ENCODE measurements around the gene ODAD2. TPM values are rescaled to one million over a fixed set of nuclear protein-coding genes. Genes with fewer than 3 reads are reported as not detected.
A peak's percentile ranks its signal among the peaks of the same experiment; 100 is the strongest.
"Not testable (repeated sequence)": the region's sequence is repeated elsewhere in the genome, so short reads cannot be mapped to it uniquely, and the experiment has no call there.

ODAD2 gene
- total RNA-seq, 1 donor from 2014 or later = not detected

DNA sequence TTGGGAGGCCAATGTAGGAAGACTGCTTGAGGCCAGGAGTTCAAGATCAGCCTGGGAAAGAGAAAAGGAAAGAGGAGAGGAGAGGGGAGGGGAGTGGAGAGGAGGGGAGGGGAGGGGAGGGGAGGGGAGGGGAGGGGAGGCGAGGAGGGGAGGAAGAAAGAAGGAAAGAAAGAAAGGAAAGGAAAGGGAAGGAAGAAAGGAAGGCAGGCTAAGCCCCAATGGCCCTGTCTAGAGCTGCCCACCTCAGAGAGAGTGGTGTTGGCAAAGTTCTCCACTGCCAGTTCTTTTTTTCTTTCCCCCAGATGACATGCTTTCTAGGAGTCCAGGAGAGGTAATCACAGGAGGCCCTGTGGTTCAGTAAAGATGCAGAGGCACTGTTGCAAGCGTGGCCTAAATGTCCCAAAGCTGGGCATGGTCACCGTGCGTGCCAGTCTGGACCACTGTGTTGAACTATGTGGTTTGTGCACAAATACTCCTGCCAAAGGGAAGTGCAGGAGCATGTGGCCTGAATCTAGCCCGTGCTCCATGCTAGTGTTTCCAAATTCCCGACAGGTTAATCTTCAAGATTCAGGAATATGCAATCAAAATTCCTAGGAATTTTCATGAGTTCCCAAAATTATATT lies 39.7 kb downstream of the ODAD2 start:
- DNase-seq (ENCODE audit: low read depth) = peak; percentile 32

GRCh38 chr10:27958383-27958782 lies 40.5 kb downstream of the ODAD2 start:
- DNase-seq (ENCODE audit: low read depth) = not testable (repeated sequence)

DNA sequence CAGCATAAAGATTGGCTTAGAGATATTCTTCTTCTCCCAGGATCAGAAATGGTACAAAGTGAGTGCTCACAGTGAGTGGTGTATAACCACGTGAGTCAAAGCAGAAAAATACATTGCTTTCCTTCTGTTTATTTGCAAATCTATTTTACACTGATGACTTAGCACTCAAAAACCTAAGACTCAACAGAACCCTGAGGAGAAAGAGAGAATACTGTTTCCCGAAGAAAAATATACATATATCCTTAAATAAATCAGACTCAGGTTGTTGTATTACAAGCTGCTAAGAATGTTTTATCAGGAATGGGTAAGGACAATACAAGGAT lies 48.7 kb downstream of the ODAD2 start:
- DNase-seq (ENCODE audit: low read depth) = no peak

GRCh38 chr10:27949528-27950241 lies 49.2 kb downstream of the ODAD2 start:
- DNase-seq (ENCODE audit: low read depth) = peak; percentile 14

GRCh38 chr10:27948186-27948585 lies 50.7 kb downstream of the ODAD2 start:
- peak; percentile 35 for DNase-seq (ENCODE audit: low read depth)

DNA sequence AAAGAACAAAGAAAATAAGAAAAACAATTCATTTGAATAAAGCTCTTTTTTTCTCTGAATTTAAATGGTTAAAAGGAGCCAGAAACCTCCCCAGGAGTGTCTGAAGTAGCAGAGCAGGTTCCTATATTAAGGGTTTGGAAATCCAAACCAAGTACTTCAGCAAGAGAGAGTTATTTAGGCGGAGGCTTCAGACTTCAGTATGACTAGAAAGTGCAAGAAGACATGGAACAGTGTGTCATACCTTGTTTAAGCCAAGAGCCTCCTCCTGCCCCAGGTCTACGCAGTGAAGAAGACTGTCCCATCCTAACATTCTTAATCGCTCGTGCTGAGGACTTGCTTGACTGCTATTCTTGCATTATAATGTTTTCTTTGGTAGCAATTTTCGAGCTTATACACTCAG lies 51.3 kb downstream of the ODAD2 start:
- DNase-seq (ENCODE audit: low read depth) = no peak

DNA sequence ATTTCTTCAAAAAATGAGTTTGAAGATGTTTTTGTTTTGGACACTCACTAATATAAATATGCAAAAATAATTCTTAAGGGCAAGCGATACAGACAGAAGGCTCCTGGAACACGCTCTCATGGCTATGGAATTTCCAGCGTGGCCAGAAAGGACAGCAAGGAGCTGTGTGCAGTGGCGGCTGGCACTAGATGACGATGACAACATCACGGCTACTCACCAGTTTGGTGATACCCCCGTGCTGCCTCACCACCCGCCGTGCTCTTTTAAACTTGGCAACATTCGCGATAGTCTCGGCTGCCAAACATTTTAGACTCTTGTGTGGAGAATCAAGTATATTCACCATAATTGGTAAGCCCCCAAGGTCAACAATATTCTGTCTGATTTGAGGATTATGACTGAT lies 54.9 kb downstream of the ODAD2 start:
- peak; percentile 49 for DNase-seq (ENCODE audit: low read depth)

GRCh38 chr10:27914888-27915287 lies 84.0 kb downstream of the ODAD2 start:
- no peak for DNase-seq (ENCODE audit: low read depth)

GRCh38 chr10:27912231-27912630 lies 86.6 kb downstream of the ODAD2 start:
- DNase-seq (ENCODE audit: low read depth) = peak; percentile 15

DNA sequence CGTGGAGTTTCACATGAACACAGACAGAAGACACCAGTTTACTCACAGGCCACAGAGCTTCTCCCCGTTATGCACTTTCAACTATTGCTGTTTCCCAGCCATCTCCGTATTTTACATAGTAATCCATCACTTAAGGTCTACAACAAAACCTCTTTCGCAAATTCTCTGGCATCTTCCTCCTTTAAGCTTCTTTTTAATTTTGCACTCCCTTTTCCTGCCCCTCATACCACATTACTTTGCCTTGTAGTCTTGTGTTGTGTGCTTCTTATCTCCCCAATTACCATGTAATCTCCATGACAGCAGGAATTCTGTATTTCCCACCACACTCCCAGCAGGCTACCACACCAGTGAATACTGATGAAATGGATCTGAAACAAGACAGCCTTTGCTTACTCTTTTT lies 87.3 kb downstream of the ODAD2 start:
- no peak for DNase-seq (ENCODE audit: low read depth)

DNA sequence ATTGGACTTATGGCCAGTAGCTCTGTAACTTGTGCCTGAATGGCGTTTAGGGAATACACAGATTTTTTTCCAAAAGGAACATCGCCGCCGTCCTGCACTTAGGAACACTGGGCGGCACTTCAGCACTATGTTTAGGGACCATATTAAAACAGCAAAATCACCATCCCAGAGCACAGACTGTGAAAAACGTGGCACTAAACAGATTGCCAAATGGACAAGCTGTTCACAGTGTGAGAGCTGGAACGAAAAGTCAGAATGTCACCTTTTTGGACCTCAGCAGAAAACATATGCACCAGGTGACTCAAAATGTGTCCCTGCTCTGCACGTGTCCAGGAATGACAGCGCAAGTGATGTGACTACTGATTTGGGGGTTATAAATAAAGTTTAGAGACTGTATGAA lies 87.9 kb downstream of the ODAD2 start:
- no peak for DNase-seq (ENCODE audit: low read depth)

GRCh38 chr10:27908231-27908630 lies 90.6 kb downstream of the ODAD2 start:
- DNase-seq (ENCODE audit: low read depth) = no peak

DNA sequence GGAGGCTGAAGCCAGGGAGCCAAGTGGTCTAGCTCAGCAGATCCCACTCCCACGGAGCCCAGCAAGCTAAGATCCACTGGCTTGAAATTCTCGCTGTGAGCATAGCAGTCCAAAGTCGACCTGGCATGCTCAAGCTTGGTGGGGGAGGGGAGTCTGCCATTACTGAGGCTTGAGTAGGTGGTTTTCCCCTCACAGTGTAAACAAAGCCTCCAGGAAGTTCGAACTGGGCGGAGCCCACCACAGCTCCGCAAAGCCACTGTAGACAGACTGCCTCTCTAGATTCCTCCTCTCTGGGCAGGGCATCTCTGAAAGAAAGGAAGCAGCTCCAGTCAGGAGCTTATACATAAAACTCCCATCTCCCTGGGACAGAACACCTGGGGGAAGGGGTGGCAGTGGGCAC lies 99.4 kb downstream of the ODAD2 start:
- DNase-seq (ENCODE audit: low read depth) = not testable (repeated sequence)

GRCh38 chr10:27899058-27899457 lies 99.8 kb downstream of the ODAD2 start:
- no peak for DNase-seq (ENCODE audit: low read depth)

- DNase-seq (ENCODE audit: low read depth) = peak; percentile 13
Measured at GRCh38 chr10:27893358-27893954, 105.4 kb downstream of the ODAD2 start.

- no peak for DNase-seq (ENCODE audit: low read depth)
Measured at GRCh38 chr10:27890971-27891370, 107.9 kb downstream of the ODAD2 start.

- DNase-seq (ENCODE audit: low read depth) = no peak
Measured at GRCh38 chr10:27889518-27889917, 109.4 kb downstream of the ODAD2 start.

- no peak for DNase-seq (ENCODE audit: low read depth)
Measured at GRCh38 chr10:27884185-27884641, 114.7 kb downstream of the ODAD2 start.

DNA sequence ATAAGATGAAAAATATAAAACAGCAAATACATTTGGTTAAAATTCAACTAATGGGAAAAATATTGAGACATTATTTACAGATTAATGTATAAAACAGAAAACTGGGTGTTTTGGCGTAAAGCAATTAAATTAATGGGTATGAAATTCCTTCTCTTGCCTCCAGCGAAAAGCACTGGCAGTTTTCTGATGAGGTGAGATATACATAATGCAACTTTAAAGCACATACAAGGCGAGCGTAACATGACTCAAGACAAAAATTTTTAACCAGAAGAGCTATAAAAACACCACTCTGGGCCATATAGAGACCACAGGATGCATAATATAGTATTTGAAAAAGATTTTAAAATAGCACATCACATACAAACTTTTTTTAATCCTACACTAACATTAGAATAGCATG lies 120.6 kb downstream of the ODAD2 start:
- DNase-seq (ENCODE audit: low read depth) = no peak

GRCh38 chr10:27865221-27865635 lies 133.7 kb downstream of the ODAD2 start:
- peak; percentile 13 for DNase-seq (ENCODE audit: low read depth)

GRCh38 chr10:27861781-27862180 lies 137.1 kb downstream of the ODAD2 start:
- no peak for DNase-seq (ENCODE audit: low read depth)

DNA sequence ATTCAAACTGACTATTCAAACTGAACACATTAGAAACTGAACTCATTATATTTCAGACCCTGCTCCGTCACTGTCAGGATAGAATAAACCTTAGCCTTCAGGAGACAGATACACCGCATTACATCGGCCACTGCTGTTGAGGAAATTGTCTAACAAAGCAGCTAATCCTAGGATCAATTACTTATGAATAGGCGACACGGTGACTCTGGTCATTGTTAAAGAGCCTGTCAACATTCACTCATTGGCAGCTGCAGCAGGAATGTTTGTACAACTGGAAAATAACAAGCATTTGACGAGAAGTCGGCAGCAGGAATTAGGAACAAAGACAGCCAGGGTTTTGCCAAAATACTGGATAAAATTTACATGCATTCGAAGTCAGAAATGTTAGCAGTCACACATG lies 141.3 kb downstream of the ODAD2 start:
- no peak for DNase-seq (ENCODE audit: low read depth)

GRCh38 chr10:27844223-27844622 lies 154.7 kb downstream of the ODAD2 start:
- no peak for DNase-seq (ENCODE audit: low read depth)

Measured in myocyte (in vitro differentiated cells).